ENCODE results near the gene TNIK. TPM values are rescaled to one million over a fixed set of nuclear protein-coding genes. Genes with fewer than 3 reads are reported as not detected.
A peak's percentile ranks its signal among the peaks of the same experiment; 100 is the strongest.

The TNIK gene
- total RNA-seq, 1 experiment from 2014 or later = 8.7 TPM

DNA sequence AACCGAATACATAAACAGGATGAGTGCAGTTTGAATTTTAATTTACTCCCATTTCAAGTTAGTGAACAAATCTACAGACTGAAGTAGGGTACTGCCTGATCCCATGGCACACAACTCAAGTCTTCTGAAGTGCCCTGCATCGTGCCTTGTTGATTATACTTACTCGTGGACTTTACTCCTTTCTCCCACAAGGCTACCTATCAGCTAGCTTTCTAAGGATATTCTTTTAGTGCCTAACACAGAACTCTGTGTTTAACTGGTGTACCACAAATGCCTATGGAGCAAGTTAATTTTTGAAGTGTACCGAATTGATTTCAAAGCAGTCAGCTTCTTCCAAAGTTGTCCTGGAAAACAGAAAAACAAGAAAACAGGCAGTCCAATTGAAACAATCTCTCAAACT lies 119.8 kb downstream of the TNIK start:
- DNase-seq (ENCODE audit: low read depth) = no peak

DNA sequence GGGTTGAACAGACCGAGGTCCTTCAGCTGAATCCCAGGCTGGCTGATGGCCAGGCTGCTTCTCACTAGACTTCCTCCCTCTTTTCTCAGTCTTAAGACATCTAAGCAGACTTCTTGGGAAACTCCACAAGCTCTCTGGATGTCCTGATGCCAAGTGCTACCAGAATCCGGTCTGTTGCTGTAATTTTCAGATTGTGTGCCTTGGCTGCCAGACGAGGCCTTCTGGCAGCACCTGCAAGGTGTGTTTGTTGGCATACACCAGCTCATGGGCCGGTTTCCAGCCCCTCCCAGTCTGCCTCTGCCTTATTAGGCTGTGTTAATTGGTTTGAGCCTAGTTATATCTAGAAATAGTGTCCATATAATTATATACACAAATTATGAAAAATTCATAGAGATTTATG lies 120.6 kb downstream of the TNIK start:
- DNase-seq (ENCODE audit: low read depth) = no peak

GRCh38 chr3:171336406-171336805 lies 123.8 kb downstream of the TNIK start:
- no peak for DNase-seq (ENCODE audit: low read depth)

- no peak for DNase-seq (ENCODE audit: low read depth)
These were observed 124.6 kb downstream of the TNIK start for GRCh38 chr3:171335559-171335958.

DNA sequence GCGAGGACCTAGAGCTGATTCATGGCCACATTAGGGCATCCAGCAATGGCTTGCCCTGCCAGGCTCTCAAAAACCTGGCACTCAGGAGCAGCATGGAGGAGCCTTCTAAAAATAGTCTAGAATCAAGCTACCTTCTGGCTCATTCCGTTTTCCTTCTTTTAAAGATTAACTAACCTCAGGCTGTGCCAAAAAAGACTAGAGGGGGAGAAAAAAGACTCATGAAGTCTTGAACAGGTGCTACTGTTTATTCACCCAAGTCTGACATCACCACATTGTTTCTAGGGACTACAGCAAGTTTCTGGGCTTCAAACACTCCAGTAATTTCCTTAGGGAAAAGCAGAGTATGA lies 125.8 kb downstream of the TNIK start:
- no peak for DNase-seq (ENCODE audit: low read depth)

DNA sequence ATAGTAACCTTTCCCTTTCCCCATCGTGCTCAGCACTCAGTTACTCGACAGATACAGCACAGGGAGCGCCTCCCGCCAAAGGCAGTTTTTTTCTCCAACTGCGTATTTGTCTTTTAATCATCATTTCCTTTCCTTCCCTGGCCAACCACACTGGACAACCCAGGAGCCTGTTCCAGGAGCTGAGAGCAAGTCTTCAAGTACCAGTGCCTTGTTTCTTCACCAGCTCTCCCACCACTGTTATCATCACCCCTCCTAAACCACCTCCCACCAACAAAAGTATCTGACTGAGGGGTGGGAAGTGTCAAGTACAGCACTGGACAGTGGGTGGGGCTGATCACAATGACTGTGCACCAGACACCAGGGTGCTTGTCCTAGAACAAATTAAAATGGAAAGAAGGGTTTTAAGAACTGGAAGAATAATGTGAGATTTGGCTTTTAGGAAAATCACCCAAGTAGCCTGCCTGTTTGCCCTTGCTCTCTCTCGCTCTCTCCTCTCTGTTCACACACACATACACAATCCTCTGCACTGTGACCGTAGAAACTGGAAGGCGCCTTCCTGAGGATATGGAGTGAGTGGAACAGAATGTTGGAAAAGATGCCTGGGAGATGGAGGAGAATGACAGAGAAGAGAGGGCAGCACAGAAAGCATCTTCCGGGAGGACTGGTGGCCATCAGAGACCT lies 126.3 kb downstream of the TNIK start:
- DNase-seq (ENCODE audit: low read depth) = no peak

- DNase-seq (ENCODE audit: low read depth) = no peak
These were observed 129.3 kb downstream of the TNIK start for GRCh38 chr3:171330938-171331337.

DNA sequence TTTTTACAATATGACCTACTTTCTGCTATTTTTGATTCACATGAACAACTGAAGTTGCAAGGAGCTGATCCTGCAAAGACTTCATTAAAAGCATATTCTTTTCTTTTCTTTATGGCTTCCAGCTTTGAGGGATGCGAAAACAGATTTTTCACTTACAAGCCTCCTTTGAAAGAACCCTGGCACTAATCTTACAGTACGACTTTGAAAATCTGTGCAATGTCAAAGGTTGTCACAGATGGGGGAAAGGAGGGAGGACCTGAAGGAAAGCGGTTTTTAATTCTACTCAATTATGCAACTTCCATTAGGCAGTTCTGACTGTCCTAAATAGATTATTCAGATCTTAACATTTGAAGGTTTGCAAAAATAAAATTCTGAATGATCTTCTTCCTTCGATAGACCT lies 130.5 kb downstream of the TNIK start:
- DNase-seq (ENCODE audit: low read depth) = no peak

- peak; percentile 53 for DNase-seq (ENCODE audit: low read depth)
These were observed 131.7 kb downstream of the TNIK start for GRCh38 chr3:171328419-171329082.

GRCh38 chr3:171327441-171328174 lies 132.6 kb downstream of the TNIK start:
- DNase-seq (ENCODE audit: low read depth) = no peak

DNA sequence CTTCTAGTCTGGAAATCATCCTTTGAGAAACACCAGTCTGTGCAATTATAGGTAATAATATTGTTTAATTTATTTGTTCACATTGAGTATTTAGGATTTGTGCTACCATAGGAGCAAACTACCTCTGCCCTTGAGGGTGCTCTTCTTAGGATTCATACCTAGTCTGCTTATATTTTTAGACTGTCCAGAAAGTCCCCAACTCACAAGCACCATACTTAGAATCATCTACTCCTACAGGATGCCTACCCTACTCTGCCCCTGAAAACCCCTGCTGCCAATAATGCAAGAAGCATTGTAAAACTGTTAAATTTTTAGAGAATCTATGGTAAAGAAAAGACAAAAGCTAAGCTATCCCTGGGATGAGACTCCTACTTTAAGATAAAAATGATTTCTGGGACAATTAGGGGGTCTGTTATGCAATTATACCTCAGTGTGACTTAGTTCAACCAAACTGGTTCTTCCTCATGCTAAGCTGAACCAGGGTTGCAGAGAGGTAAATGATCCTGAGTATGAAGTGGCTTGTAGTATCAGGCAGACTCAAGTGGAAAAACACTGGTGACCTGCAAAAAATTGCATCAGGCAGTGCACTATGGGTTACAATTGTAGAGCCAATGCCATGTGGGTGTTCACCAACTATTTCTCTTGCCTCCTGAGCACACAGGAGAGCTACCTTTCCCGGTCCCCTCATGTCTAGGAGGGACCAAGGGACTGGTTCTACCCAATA lies 133.3 kb downstream of the TNIK start:
- no peak for DNase-seq (ENCODE audit: low read depth)

GRCh38 chr3:171323938-171324536 lies 136.2 kb downstream of the TNIK start:
- DNase-seq (ENCODE audit: low read depth) = peak; percentile 43

DNA sequence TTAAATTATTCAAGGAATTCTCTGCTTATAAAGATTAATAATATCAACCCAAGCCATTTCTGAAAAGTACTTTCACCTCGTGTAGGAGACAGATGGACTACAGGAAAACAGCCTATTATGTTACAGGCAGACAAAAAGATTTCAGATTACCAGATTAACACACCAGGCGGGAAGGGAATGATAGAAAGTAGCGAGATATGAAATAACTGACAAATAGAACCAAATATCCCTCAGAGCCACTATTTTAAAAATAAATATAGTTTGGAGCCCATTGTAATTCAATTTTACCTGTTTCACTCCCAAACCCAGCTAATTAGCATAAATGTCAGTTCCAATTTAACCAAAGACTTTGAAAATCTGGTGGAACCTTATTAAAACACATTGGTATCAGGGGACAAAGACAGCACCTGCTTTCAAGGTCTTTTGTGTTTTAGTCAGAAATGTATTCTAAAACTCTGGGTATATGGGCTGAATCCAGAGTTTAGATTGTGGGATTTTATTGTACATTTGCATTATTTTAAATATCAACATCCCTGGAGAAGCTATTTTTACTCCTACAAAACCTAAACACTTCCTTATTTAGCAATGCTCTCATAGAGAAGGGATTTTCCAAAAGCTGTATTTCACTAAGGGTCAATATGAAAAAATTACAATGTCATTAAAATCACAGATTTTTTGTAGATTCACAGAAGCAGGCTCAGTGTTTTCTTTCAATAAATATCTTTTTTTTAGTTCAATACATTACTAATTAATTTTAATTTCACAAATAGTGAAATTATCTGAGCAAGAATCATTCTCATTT lies 138.4 kb downstream of the TNIK start:
- no peak for DNase-seq (ENCODE audit: low read depth)

DNA sequence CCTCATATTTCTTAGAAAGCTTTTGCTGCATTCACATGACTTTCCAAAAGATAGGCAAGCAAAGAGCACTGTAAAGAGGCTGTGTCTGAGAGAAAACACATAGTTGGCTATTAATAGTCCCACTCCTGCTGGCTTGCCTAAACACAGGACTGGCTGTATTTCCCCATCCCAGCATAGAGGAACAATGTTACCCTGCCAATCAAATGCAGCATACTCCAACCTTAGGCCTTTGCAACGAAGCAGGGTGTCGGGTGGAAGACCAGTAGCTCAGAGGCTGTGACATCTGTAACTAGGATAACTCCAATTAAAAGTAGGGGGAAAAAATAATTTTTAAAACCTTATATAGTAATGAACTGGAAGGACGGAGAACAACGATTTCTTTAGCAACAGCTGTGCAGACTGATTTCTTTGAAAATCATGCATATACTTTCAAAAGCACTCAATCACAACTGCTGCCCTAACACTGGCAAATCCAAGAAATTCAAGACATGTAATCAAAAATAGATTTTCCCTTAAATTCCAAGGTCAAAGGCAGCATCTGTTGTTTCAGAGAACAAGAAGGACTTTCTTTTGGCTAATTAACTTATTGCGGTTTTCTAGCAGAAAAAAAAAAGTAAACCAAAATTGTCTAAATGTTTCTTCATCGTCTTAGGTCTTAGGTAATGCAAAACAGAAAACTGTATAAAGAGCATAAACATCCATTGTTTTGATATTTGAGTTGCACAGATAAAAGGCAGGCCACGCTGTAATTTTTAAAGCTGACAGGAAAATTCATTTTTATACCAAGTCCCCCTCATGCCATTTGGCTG lies 139.3 kb downstream of the TNIK start:
- DNase-seq (ENCODE audit: low read depth) = no peak

DNA sequence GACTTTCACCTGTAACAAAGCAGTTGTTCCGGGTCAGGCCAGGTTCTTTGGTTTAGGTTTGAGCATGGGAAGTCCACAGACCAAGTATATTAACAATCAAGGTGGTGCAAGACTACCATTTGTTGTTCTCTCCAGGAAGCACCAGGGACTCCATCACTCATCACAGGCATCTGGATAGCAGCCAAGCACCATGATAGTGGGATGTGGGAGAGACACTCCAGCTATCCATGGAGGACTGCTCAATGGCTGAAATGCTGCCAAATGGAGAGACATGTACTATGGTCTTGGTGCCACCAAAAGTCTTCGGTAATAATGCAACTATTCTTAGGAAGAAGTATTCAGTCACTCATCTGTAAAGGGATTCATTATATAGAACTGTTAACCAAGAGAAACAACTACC lies 143.0 kb downstream of the TNIK start:
- peak; percentile 43 for DNase-seq (ENCODE audit: low read depth)

DNA sequence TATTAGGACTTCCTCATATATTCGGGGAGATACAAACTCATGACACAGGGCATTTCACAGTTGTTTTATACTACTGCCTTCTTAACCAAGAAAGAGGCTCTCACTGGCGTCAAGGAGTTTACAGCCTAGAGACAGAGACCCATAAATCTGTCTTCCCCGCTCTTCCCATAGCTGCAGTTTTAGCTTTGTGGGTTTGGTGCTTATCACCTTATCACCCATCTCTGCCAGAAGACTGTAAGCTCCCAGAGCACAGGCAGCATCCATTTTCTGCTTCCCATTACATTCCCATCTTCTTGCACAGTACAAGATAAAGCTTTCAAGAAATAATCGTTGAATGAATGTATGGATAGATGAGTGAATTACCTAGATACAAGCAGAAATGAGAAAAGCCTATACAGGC lies 144.3 kb downstream of the TNIK start:
- DNase-seq (ENCODE audit: low read depth) = no peak

- no peak for DNase-seq (ENCODE audit: low read depth)
These were observed 145.1 kb downstream of the TNIK start for GRCh38 chr3:171315101-171315500.

- no peak for DNase-seq (ENCODE audit: low read depth)
These were observed 145.9 kb downstream of the TNIK start for GRCh38 chr3:171314341-171314740.

GRCh38 chr3:171313702-171314101 lies 146.5 kb downstream of the TNIK start:
- no peak for DNase-seq (ENCODE audit: low read depth)

DNA sequence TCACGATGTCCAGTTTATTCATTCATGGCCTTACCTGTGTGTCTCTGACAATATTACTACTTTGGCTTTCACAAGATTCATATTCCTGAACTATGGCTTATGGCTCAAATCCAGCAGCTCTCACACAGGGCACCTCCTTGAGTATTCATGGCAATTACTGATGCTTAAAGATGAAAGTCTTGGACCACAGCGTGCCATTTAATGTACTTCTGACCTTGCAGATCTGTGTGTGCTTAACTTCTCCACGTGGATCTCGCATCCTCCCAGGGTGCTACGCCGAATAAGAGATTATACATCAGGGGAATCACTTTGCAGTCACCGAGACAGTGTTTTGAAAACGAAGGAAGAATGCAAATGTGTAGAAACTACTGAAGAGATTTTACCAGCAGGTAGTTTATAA lies 147.5 kb downstream of the TNIK start:
- DNase-seq (ENCODE audit: low read depth) = no peak

Measured in Daoy (cell line).